CD4-positive, alpha-beta T cell (primary cell): Measurements from ENCODE around the gene SKP1. TPM values are rescaled to one million over a fixed set of nuclear protein-coding genes. Genes with fewer than 3 reads are reported as not detected.

Experiments
- ATAC-seq: fragments of 200-7000 bp; cut with Tn5 transposase; one replicate; pipeline ENCODE4 v1.10.0; 2022; ENCODE audit warnings: mild to moderate bottlenecking; ENCODE audit not compliant: poor library complexity
- CTCF ChIA-PET: fragments of 350-600 bp; sonication (Branson Sonifier 250); formaldehyde crosslinking; loops from one replicate; lab custom pipeline; 2021; ENCODE audit warnings: antibody characterized with exemption, inconsistent platforms; lab: Charles Lee
- POLR2A ChIA-PET: fragments of 350-600 bp; sonication (Branson Sonifier 250); formaldehyde crosslinking; loops from one replicate; lab custom pipeline; 2021; ENCODE audit warnings: antibody characterized with exemption, inconsistent platforms; lab: Charles Lee
- DNase-seq, 14 experiments: peaks; one replicate each; pipeline ENCODE4 v3.0.0-alpha.2; 2013 to 2020; ENCODE audit warnings: mixed read lengths in 2 of 14
- H3K27ac ChIP-seq, 2 donors: one replicate each; pipeline versions ENCODE4 v1.5.1 to v1.7.0; 2013; ENCODE audit warnings: low read length in 2 of 2, low read depth in 1 of 2, mild to moderate bottlenecking in 1 of 2
- H3K27me3 ChIP-seq, 2 experiments: 1 replicate in 1 of 2; 2 replicates in 1 of 2; pipeline versions ENCODE4 v1.6.1 to v1.7.0; 2013; ENCODE audit warnings: low read length in 2 of 2, control low read depth in 1 of 2, mild to moderate bottlenecking in 1 of 2, moderate library complexity in 1 of 2; ENCODE audit not compliant: insufficient read depth in 2 of 2, control insufficient read depth in 1 of 2
- H3K36me3 ChIP-seq: one replicate; pipeline ENCODE4 v1.6.1; 2013; ENCODE audit warnings: low read length, control low read depth; ENCODE audit not compliant: insufficient read depth
- H3K4me1 ChIP-seq: one replicate; pipeline ENCODE4 v1.6.1; 2013; ENCODE audit warnings: low read length, control low read depth; ENCODE audit not compliant: insufficient read depth
- H3K4me3 ChIP-seq: one replicate; pipeline ENCODE4 v1.5.1; 2013; ENCODE audit warnings: mild to moderate bottlenecking, low read length, moderate library complexity
- H3K9me3 ChIP-seq, 2 experiments: 1 replicate in 1 of 2; 2 replicates in 1 of 2; pipeline versions ENCODE4 v1.6.1 to v1.7.0; 2013; ENCODE audit warnings: low read length in 2 of 2, mild to moderate bottlenecking in 2 of 2, control low read depth in 1 of 2, moderate library complexity in 1 of 2; ENCODE audit not compliant: control insufficient read depth in 1 of 2, insufficient read depth in 1 of 2
- H3K27ac Mint-ChIP-seq: one replicate; pipeline ENCODE4 v1.8.0; 2020; ENCODE audit warnings: mixed read lengths
- H3K27me3 Mint-ChIP-seq: one replicate; pipeline ENCODE4 v1.8.0; 2021; ENCODE audit warnings: mixed read lengths
- H3K36me3 Mint-ChIP-seq: one replicate; pipeline ENCODE4 v1.8.0; 2021; ENCODE audit warnings: low read depth, mixed read lengths
- H3K4me1 Mint-ChIP-seq: one replicate; pipeline ENCODE4 v1.8.0; 2021; ENCODE audit warnings: low read depth, mixed read lengths
- H3K4me3 Mint-ChIP-seq: one replicate; pipeline ENCODE4 v1.8.0; 2020; ENCODE audit warnings: mild to moderate bottlenecking, mixed read lengths
- H3K9me3 Mint-ChIP-seq: one replicate; pipeline ENCODE4 v1.8.0; 2020; ENCODE audit warnings: mixed read lengths
- CTCF ChIP-seq: fragments of 200-600 bp; IDR thresholded peaks from one replicate; pipeline ENCODE4 v1.8.0; 2022; ENCODE audit warnings: antibody characterized with exemption, mild to moderate bottlenecking
- intact Hi-C, 2 experiments: fragments of 100-400 bp; cut with DNase I in 1 of 2; cut with micrococcal nuclease in 1 of 2; formaldehyde crosslinking; loops; one replicate each; pipeline versions ENCODE4 v1.15.1 to v1.9.0; 2023 to 2025; cut with DNase I, micrococcal nuclease
- total RNA-seq, 174 experiments: library from RNA in 2 of 174; stranded (reverse) in 2 of 174; gene quantifications; one replicate each; pipeline ENCODE4 v1.2.3 and lab custom pipeline; 2021 to 2026

The SKP1 gene
- total RNA-seq, 2 experiments from 2014 or later = 303 to 314 TPM

- peak overlapping the region; percentile 3 for H3K4me3 Mint-ChIP-seq
- H3K9me3 Mint-ChIP-seq = no peaks in the 10 kb centered on the region
- intact Hi-C loops = no loop called here
- H3K27ac ChIP-seq = peak overlapping the region; percentile 26 to 48
- no peak overlapping the region for H3K4me3 ChIP-seq
- no peaks in the 10 kb centered on the region for H3K27me3 Mint-ChIP-seq
- ChIA-PET POLR2A (interaction anchor here (0.9 to 24.9 kb wide), 4 partner anchors 4 to 169 kb away, joined by 3 to 350 read pairs (median 184); no protein-coding TSS in a partner anchor), CTCF (interaction anchor here (0.7 to 8.1 kb wide), 4 partner anchors 44 to 105 kb away, joined by 3 to 114 read pairs (median 4); no protein-coding TSS in a partner anchor)
- no peaks in the 10 kb centered on the region for H3K27me3 ChIP-seq
- peaks cover 92% of the 10 kb centered on the region for H3K36me3 ChIP-seq
- peaks cover 64% of the 10 kb centered on the region for H3K4me1 Mint-ChIP-seq
- peaks cover 93% of the 10 kb centered on the region for H3K36me3 Mint-ChIP-seq
- no peak for TF ChIP-seq CTCF
- H3K9me3 ChIP-seq = no peaks in the 10 kb centered on the region
- peaks cover 50% of the 10 kb centered on the region for H3K4me1 ChIP-seq
- peak overlapping the region; percentile 98 for H3K27ac Mint-ChIP-seq
- ATAC-seq = peak; percentile 1
- DNase-seq = peak in 5 of 14 experiments; percentile 0 to 26 (median 8)
Observed at GRCh38 chr5:134145041-134145757, 31.6 kb downstream of the SKP1 start.

GRCh38 chr5:134143944-134144941 is 32.5 kb downstream of the SKP1 start:
- peak overlapping the region; percentile 26 to 54 for H3K27ac ChIP-seq
- peak overlapping the region; percentile 3 for H3K4me3 Mint-ChIP-seq
- peak in 7 of 14 experiments; percentile 1 to 24 (median 5) for DNase-seq
- peaks cover 53% of the 10 kb centered on the region for H3K4me1 ChIP-seq
- H3K36me3 ChIP-seq = peaks cover 93% of the 10 kb centered on the region
- POLR2A ChIA-PET = interaction anchor here (14.0 to 24.9 kb wide), 3 partner anchors 5 to 106 kb away, joined by 184 to 350 read pairs (median 184); no protein-coding TSS in a partner anchor
- no peaks in the 10 kb centered on the region for H3K9me3 ChIP-seq
- intact Hi-C loops = no loop called here
- ATAC-seq = no peak
- H3K36me3 Mint-ChIP-seq = peaks cover 93% of the 10 kb centered on the region
- no peak for TF ChIP-seq CTCF
- H3K9me3 Mint-ChIP-seq = no peaks in the 10 kb centered on the region
- no peaks in the 10 kb centered on the region for H3K27me3 ChIP-seq
- no peak overlapping the region for H3K4me3 ChIP-seq
- CTCF ChIA-PET = interaction anchor here (8.1 to 8.3 kb wide), 2 partner anchors 42 to 104 kb away, joined by 77 to 114 read pairs; no protein-coding TSS in a partner anchor
- peak overlapping the region; percentile 98 for H3K27ac Mint-ChIP-seq
- H3K27me3 Mint-ChIP-seq = no peaks in the 10 kb centered on the region
- H3K4me1 Mint-ChIP-seq = peaks cover 64% of the 10 kb centered on the region

- peaks cover 97% of the 10 kb centered on the region for H3K36me3 Mint-ChIP-seq
- no peak overlapping the region for H3K27ac ChIP-seq
- peak in 3 of 14 experiments; percentile 0 to 4 (median 3) for DNase-seq
- TF ChIP-seq CTCF = no peak
- peaks cover 67% of the 10 kb centered on the region for H3K4me1 Mint-ChIP-seq
- peaks cover 61% of the 10 kb centered on the region for H3K4me1 ChIP-seq
- no peaks in the 10 kb centered on the region for H3K9me3 Mint-ChIP-seq
- POLR2A ChIA-PET = interaction anchor here (0.7 to 24.9 kb wide), 4 partner anchors 5 to 105 kb away, joined by 3 to 350 read pairs (median 184); no protein-coding TSS in a partner anchor
- intact Hi-C loops = no loop called here
- H3K27me3 Mint-ChIP-seq = no peaks in the 10 kb centered on the region
- no peak overlapping the region for H3K4me3 Mint-ChIP-seq
- no peak overlapping the region for H3K4me3 ChIP-seq
- no peak for ATAC-seq
- peaks cover 95% of the 10 kb centered on the region for H3K36me3 ChIP-seq
- H3K27ac Mint-ChIP-seq = peak overlapping the region; percentile 98
- no peaks in the 10 kb centered on the region for H3K9me3 ChIP-seq
- CTCF ChIA-PET = interaction anchor here (1.1 to 8.3 kb wide), 3 partner anchors 16 to 103 kb away, joined by 3 to 114 read pairs (median 77); no protein-coding TSS in a partner anchor
- H3K27me3 ChIP-seq = no peaks in the 10 kb centered on the region
Observed at GRCh38 chr5:134143431-134143830, 33.3 kb downstream of the SKP1 start.
